KMS-11 (cell line): ENCODE measurements around the gene RTP5.

ENCODE experiments used
- H2AFZ ChIP-seq: fragments of 200-600 bp; sonication (generic); 2 replicates; pipeline ENCODE4 v1.6.1; 2016; ENCODE audit warnings: antibody characterized with exemption, mixed run types, low read depth
- H3K27ac ChIP-seq: fragments of 200-600 bp; sonication (generic); 2 replicates; pipeline ENCODE4 v1.6.1; 2016; ENCODE audit warnings: mild to moderate bottlenecking, mixed run types
- H3K27me3 ChIP-seq: fragments of 200-600 bp; sonication (generic); 2 replicates; pipeline ENCODE4 v1.6.1; 2017; ENCODE audit warnings: mild to moderate bottlenecking, low read depth, mixed run types, moderate library complexity; ENCODE audit not compliant: insufficient read depth
- H3K36me3 ChIP-seq: fragments of 200-600 bp; sonication (generic); 2 replicates; pipeline ENCODE4 v1.6.1; 2017; ENCODE audit warnings: mild to moderate bottlenecking, mixed run types; ENCODE audit not compliant: insufficient read depth
- H3K4me1 ChIP-seq: fragments of 200-600 bp; sonication (generic); 2 replicates; pipeline ENCODE4 v1.6.1; 2016; ENCODE audit warnings: mild to moderate bottlenecking, low read depth, mixed run types; ENCODE audit not compliant: poor library complexity, severe bottlenecking
- H3K4me2 ChIP-seq: fragments of 200-600 bp; sonication (generic); 2 replicates; pipeline ENCODE4 v1.7.0; 2016; ENCODE audit warnings: mild to moderate bottlenecking, mixed run types
- H3K4me3 ChIP-seq: fragments of 200-600 bp; sonication (generic); IDR thresholded peaks from 2 replicates; pipeline ENCODE4 v1.6.1; 2017; ENCODE audit warnings: low read depth, low read length, mixed read lengths; ENCODE audit not compliant: insufficient read depth
- H3K79me2 ChIP-seq: fragments of 200-600 bp; sonication (generic); 2 replicates; pipeline ENCODE4 v1.6.1; 2016; ENCODE audit warnings: low read depth, mixed run types; ENCODE audit not compliant: insufficient read depth
- H3K9ac ChIP-seq: fragments of 200-600 bp; sonication (generic); 2 replicates; pipeline ENCODE4 v1.6.1; 2016; ENCODE audit warnings: mild to moderate bottlenecking, mixed run types
- H4K20me1 ChIP-seq: fragments of 200-600 bp; sonication (generic); 2 replicates; pipeline ENCODE4 v1.6.1; 2016; ENCODE audit warnings: mild to moderate bottlenecking, mixed run types; ENCODE audit not compliant: insufficient read depth
- TF ChIP-seq, protein P1 (sequence below): fragments of 200-600 bp; sonication (generic); conservative IDR thresholded peaks from 2 replicates; pipeline ENCODE4 v1.6.1; 2017; ENCODE audit warnings: low read depth, mild to moderate bottlenecking, antibody characterized with exemption, low read length, moderate library complexity, mixed read lengths

RTP5 gene

DNA sequence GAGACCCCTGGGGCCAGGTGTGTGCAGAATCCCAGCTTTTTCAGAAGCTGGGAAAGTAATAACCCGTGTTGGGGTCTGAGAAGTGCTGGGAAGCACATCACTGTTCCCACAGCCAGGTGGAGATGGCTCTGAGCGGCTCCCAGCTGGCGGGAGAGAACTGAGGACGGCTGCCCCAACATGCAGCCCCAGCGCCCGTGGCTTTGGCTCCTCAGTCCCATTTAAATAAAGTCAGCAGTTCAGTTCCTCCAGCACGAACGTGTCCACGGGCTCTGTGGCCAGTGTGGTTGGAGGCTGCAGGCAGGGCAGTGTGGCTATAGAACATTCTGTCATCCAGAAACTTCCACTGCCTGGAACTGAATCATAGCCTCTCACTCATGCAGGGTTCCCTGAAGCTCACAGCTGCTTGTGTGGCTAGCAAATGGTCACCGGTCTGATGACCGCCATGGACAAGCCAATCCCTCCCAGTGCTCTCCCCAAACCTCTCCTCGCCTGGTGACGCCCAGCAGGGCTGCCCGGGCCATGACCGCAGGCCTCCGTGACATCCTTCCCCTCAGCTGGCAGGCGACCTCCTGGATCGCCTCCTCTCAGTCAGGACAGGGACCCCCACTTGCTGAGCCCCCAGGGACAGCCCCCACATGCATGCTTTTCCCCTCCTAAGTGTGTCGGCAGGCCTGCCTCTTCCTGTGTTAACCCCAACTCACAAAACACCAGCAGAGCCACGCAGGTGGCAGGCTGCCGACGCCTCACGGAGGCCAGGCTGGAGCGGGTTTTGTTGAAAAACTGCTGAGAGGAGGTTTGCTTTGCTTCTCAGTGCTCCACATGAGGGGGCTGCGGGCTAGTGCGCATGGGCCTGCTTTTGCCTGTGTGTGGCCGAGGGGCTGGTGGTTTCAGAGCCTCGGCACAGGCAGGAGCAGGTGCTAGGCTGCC, 1.3 kb downstream of the RTP5 start:
- Histone ChIP-seq H3K9ac (no peak overlapping the region), H3K4me1 (no peaks in the 10 kb centered on the region), H4K20me1 (no peaks in the 10 kb centered on the region), H3K79me2 (no peaks in the 10 kb centered on the region), H3K27ac (no peak overlapping the region), H2AFZ (no peak overlapping the region), H3K27me3 (peaks cover 27% of the 10 kb centered on the region; the same call in 1 of the 2 replicates), H3K4me3 (no peak overlapping the region), H3K36me3 (no peaks in the 10 kb centered on the region), H3K4me2 (no peak overlapping the region)
- TF ChIP-seq, protein P1, sequence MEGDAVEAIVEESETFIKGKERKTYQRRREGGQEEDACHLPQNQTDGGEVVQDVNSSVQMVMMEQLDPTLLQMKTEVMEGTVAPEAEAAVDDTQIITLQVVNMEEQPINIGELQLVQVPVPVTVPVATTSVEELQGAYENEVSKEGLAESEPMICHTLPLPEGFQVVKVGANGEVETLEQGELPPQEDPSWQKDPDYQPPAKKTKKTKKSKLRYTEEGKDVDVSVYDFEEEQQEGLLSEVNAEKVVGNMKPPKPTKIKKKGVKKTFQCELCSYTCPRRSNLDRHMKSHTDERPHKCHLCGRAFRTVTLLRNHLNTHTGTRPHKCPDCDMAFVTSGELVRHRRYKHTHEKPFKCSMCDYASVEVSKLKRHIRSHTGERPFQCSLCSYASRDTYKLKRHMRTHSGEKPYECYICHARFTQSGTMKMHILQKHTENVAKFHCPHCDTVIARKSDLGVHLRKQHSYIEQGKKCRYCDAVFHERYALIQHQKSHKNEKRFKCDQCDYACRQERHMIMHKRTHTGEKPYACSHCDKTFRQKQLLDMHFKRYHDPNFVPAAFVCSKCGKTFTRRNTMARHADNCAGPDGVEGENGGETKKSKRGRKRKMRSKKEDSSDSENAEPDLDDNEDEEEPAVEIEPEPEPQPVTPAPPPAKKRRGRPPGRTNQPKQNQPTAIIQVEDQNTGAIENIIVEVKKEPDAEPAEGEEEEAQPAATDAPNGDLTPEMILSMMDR = no peak

DNA sequence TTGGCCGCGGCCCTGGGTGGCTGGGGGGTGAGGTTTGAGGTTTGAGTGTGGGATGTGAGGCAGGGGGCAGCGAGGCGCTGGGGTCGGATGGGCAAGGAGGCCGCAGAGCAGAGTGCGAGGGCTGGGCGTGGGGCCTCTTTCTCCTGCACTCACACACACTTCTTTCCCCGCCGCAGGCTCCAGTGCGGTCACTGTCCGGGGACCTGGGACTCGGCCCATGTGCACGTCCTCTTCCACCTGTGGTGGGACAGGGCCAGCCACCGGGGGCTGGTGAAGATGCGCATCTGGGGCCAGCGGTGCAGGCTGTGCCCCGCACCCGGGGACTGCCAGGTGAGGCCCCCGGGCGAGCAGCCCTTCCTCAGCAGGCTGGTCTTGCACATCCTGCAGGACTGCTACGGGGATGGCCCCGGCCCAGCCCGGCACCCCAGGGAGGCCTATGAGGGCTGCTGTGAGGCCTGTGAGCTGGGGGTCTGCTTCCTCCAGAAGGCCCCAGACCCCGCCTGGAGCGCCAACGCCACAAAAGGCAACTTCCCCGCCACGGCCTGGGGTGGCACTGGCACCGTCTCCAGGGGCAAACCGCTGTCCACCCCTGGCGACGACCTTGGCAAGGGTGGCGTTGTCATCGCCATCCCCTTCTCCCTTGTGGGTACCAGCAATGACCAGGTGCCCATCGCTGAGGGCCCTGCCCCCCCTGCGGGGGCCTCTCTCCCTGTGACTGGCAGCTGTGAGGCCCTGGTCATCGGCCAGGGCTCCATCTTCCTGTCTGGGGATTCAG, 2.2 kb downstream of the RTP5 start:
- Histone ChIP-seq H3K27ac (no peak overlapping the region), H3K27me3 (peaks cover 27% of the 10 kb centered on the region; the same call in 1 of the 2 replicates), H3K4me1 (no peaks in the 10 kb centered on the region), H3K4me3 (no peak overlapping the region), H3K36me3 (no peaks in the 10 kb centered on the region), H4K20me1 (no peaks in the 10 kb centered on the region), H3K4me2 (no peak overlapping the region), H3K9ac (no peak overlapping the region), H2AFZ (no peak overlapping the region), H3K79me2 (no peaks in the 10 kb centered on the region)
- TF ChIP-seq, protein P1 = no peak

DNA sequence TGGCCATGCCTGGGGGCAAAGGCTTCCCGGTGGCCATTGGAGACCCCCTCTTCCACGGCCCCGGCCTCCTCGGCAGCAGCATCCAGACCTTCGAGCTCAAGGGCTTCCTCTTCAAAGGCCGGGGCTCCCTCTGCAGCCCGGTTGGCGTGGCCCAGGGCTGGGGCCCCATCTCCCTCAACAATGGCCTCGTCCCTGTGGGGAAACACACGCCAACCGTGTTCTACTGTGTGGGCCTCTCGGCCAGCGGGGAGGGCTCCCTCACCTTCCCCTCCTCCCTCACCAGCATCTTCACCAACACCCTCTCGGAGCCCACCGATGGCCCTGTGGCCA, 2.7 kb downstream of the RTP5 start:
- Histone ChIP-seq H4K20me1 (no peaks in the 10 kb centered on the region), H3K4me3 (no peak overlapping the region), H3K27ac (no peak overlapping the region), H3K27me3 (peaks cover 26% of the 10 kb centered on the region; the same call in 1 of the 2 replicates), H3K79me2 (no peaks in the 10 kb centered on the region), H3K4me1 (no peaks in the 10 kb centered on the region), H2AFZ (no peak overlapping the region), H3K9ac (no peak overlapping the region), H3K4me2 (no peak overlapping the region), H3K36me3 (no peaks in the 10 kb centered on the region)
- TF ChIP-seq, protein P1 = no peak

DNA sequence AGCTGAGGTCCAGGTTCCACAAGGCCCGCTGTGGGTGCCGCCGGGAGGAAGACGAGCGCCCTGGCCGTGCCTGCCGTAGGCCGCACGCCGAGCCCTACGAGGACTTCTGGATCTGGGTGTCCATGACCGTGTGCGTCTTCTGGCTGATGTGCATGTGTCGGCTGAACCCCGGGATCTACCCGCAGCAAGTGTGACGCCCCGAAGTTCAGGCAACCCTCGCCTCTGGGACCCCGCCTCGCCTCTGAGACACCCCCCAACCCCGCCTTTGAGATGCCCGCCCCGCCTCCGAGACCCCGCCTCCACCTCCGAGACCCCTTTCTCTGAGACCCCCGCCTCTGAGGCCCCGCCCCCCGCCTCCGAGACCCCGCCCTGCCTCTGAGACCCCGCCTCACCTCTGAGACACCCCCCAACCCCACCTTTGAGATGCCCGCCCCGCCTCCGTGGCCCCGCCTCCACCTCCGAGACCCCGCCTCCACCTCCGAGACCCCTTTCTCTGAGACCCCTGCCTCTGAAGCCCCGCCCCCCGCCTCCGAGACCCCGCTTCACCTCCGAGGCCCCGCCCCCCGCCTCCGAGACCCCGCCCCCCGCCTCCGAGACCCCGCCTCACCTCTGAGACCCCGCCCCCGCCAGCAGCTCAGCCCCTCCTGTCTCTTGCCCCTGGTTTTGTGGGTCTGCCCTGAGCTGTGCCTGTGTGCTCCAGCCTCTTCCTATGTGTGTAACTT, 3.7 kb downstream of the RTP5 start:
- H3K27me3 ChIP-seq = peaks cover 22% of the 10 kb centered on the region; the same call in 1 of the 2 replicates
- H3K4me3 ChIP-seq = no peak overlapping the region
- no peaks in the 10 kb centered on the region for H3K36me3 ChIP-seq
- H3K9ac ChIP-seq = no peak overlapping the region
- no peak overlapping the region for H2AFZ ChIP-seq
- TF ChIP-seq, protein P1 = no peak
- no peaks in the 10 kb centered on the region for H4K20me1 ChIP-seq
- H3K27ac ChIP-seq = no peak overlapping the region
- no peak overlapping the region for H3K4me2 ChIP-seq
- no peaks in the 10 kb centered on the region for H3K79me2 ChIP-seq
- peaks cover 2% of the 10 kb centered on the region for H3K4me1 ChIP-seq
